ENCODE measurements around the gene PRR19.

Gene PRR19

GRCh38 chr19:42277821-42278451 lies 24.0 kb upstream of the PRR19 start:
- no peak overlapping the region for H3K4me3 ChIP-seq (ENCODE audit: low read depth, low read length)
- TF ChIP-seq CTCF (IDR thresholded peaks at IDR 0.05; ENCODE audit: control insufficient read depth, extremely low read depth, insufficient read depth), result no peak
- no peak for DNase-seq (ENCODE audit: low read depth)

GRCh38 chr19:42278452-42279154 lies 23.3 kb upstream of the PRR19 start:
- no peak for DNase-seq (ENCODE audit: low read depth)
- no peak overlapping the region for H3K4me3 ChIP-seq (ENCODE audit: low read depth, low read length)
- TF ChIP-seq CTCF (IDR thresholded peaks at IDR 0.05; ENCODE audit: control insufficient read depth, extremely low read depth, insufficient read depth), result no peak

GRCh38 chr19:42279155-42279901 lies 22.6 kb upstream of the PRR19 start:
- TF ChIP-seq CTCF (IDR thresholded peaks at IDR 0.05; ENCODE audit: control insufficient read depth, extremely low read depth, insufficient read depth), result no peak
- DNase-seq (ENCODE audit: low read depth), result no peak
- peak overlapping the region; percentile 71 for H3K4me3 ChIP-seq (ENCODE audit: low read depth, low read length)

GRCh38 chr19:42279902-42280814 lies 21.8 kb upstream of the PRR19 start:
- no peak for DNase-seq (ENCODE audit: low read depth)
- TF ChIP-seq CTCF (IDR thresholded peaks at IDR 0.05; ENCODE audit: control insufficient read depth, extremely low read depth, insufficient read depth), result peak; percentile 71
- peak overlapping the region; percentile 71 for H3K4me3 ChIP-seq (ENCODE audit: low read depth, low read length)

- TF ChIP-seq CTCF (IDR thresholded peaks at IDR 0.05; ENCODE audit: control insufficient read depth, extremely low read depth, insufficient read depth), result no peak
- no peak for DNase-seq (ENCODE audit: low read depth)
Measured at GRCh38 chr19:42280815-42281145, 21.2 kb upstream of the PRR19 start.

GRCh38 chr19:42281146-42281826 lies 20.6 kb upstream of the PRR19 start:
- no peak for TF ChIP-seq CTCF (IDR thresholded peaks at IDR 0.05; ENCODE audit: control insufficient read depth, extremely low read depth, insufficient read depth)
- no peak overlapping the region for H3K4me3 ChIP-seq (ENCODE audit: low read depth, low read length)
- DNase-seq (ENCODE audit: low read depth), result no peak

More at GRCh38 chr19:42280815-42281145, 21.2 kb upstream of the PRR19 start:
- H3K4me3 ChIP-seq (ENCODE audit: low read depth, low read length), result peak overlapping the region; percentile 71
